H9 (cell line): Measurements from ENCODE around the gene PPP3CA. TPM values are rescaled to one million over a fixed set of nuclear protein-coding genes. Genes with fewer than 3 reads are reported as not detected.
A peak's percentile ranks its signal among the peaks of the same experiment; 100 is the strongest.

Source experiments
- DNase-seq: peaks from one replicate; pipeline ENCODE4 v3.0.0-alpha.2; 2017
- H2AFZ ChIP-seq: one replicate; pipeline ENCODE4 v1.6.1; 2013; ENCODE audit warnings: mild to moderate bottlenecking, low read length, control low read depth, moderate library complexity
- H2AK5ac ChIP-seq: 2 replicates; pipeline ENCODE4 v1.6.1; 2013; ENCODE audit warnings: low read length, control low read depth, mixed read lengths; ENCODE audit not compliant: insufficient read length
- H2BK120ac ChIP-seq: one replicate; pipeline ENCODE4 v1.6.1; 2013; ENCODE audit warnings: low read depth, mild to moderate bottlenecking, low read length, control low read depth, inconsistent platforms; ENCODE audit not compliant: poor library complexity, severe bottlenecking
- H2BK12ac ChIP-seq: 2 replicates; pipeline ENCODE4 v1.6.1; 2013; ENCODE audit warnings: low read length, control low read depth, mixed read lengths, low read depth; ENCODE audit not compliant: insufficient read length
- H2BK15ac ChIP-seq: 2 replicates; pipeline ENCODE4 v1.6.1; 2013; ENCODE audit warnings: low read depth, low read length, control low read depth
- H2BK20ac ChIP-seq: one replicate; pipeline ENCODE4 v1.6.1; 2013; ENCODE audit warnings: low read depth, mild to moderate bottlenecking, low read length, control low read depth, inconsistent platforms; ENCODE audit not compliant: poor library complexity, severe bottlenecking
- H2BK5ac ChIP-seq: 2 replicates; pipeline ENCODE4 v1.6.1; 2013; ENCODE audit warnings: low read length, control low read depth, mixed read lengths; ENCODE audit not compliant: insufficient read length
- H3K14ac ChIP-seq: 2 replicates; pipeline ENCODE4 v1.6.1; 2013; ENCODE audit warnings: low read length, control low read depth; ENCODE audit not compliant: insufficient read depth
- H3K18ac ChIP-seq: 2 replicates; pipeline ENCODE4 v1.6.1; 2013; ENCODE audit warnings: low read depth, mild to moderate bottlenecking, mixed read lengths, low read length, control low read depth; ENCODE audit not compliant: insufficient read length
- H3K23ac ChIP-seq: 2 replicates; pipeline ENCODE4 v1.6.1; 2013; ENCODE audit warnings: low read length, control low read depth, mixed read lengths, low read depth; ENCODE audit not compliant: insufficient read length
- H3K23me2 ChIP-seq: 2 replicates; pipeline ENCODE4 v1.6.1; 2013; ENCODE audit warnings: low read depth, mild to moderate bottlenecking, mixed read lengths, low read length, control low read depth; ENCODE audit not compliant: insufficient read length, poor library complexity, severe bottlenecking
- H3K27ac ChIP-seq: 2 replicates; pipeline ENCODE4 v1.5.1; 2013; ENCODE audit warnings: low read length, control low read depth, mixed read lengths, low read depth; ENCODE audit not compliant: insufficient read length
- H3K27me3 ChIP-seq: 2 replicates; pipeline ENCODE4 v1.6.1; 2013; ENCODE audit warnings: low read length, control low read depth, inconsistent platforms; ENCODE audit not compliant: insufficient read depth
- H3K4ac ChIP-seq: 2 replicates; pipeline ENCODE4 v1.6.1; 2013; ENCODE audit warnings: low read depth, mild to moderate bottlenecking, control low read depth, inconsistent platforms, low read length, moderate library complexity
- H3K4me1 ChIP-seq: 2 replicates; pipeline ENCODE4 v1.6.1; 2013; ENCODE audit warnings: low read length, control low read depth, inconsistent platforms; ENCODE audit not compliant: insufficient read depth
- H3K4me2 ChIP-seq: 2 replicates; pipeline ENCODE4 v1.6.1; 2013; ENCODE audit warnings: low read length, control low read depth, mixed read lengths; ENCODE audit not compliant: insufficient read length, insufficient read depth
- H3K56ac ChIP-seq: 2 replicates; pipeline ENCODE4 v1.6.1; 2013; ENCODE audit warnings: low read depth, mild to moderate bottlenecking, mixed read lengths, low read length, control low read depth; ENCODE audit not compliant: insufficient read length
- H3K79me1 ChIP-seq: 2 replicates; pipeline ENCODE4 v1.6.1; 2013; ENCODE audit warnings: low read depth, mild to moderate bottlenecking, moderate library complexity, low read length, control low read depth, inconsistent platforms; ENCODE audit not compliant: insufficient read depth, poor library complexity, severe bottlenecking
- H3K79me2 ChIP-seq: 2 replicates; pipeline ENCODE4 v1.6.1; 2013; ENCODE audit warnings: low read length, control low read depth, inconsistent platforms; ENCODE audit not compliant: insufficient read depth
- H3K9ac ChIP-seq: 2 replicates; pipeline ENCODE4 v1.6.1; 2013; ENCODE audit warnings: low read length, control low read depth, mixed read lengths; ENCODE audit not compliant: insufficient read length; ENCODE audit errors: extremely low read depth
- H3K9me3 ChIP-seq: one replicate; pipeline ENCODE4 v1.6.1; 2013; ENCODE audit warnings: low read depth, low read length, inconsistent platforms; ENCODE audit not compliant: control insufficient read depth
- H3T11ph ChIP-seq: one replicate; pipeline ENCODE4 v1.6.1; 2013; ENCODE audit warnings: mild to moderate bottlenecking, low read length, control low read depth, inconsistent platforms
- H4K20me1 ChIP-seq: one replicate; pipeline ENCODE4 v1.6.1; 2013; ENCODE audit not compliant: control insufficient read depth, insufficient read length, insufficient read depth
- H4K5ac ChIP-seq: 2 replicates; pipeline ENCODE4 v1.6.1; 2013; ENCODE audit warnings: low read depth, mild to moderate bottlenecking, mixed read lengths, low read length, control low read depth; ENCODE audit not compliant: insufficient read length
- H4K8ac ChIP-seq: replicated peaks from 2 replicates; pipeline ENCODE4 v1.6.1; 2013; ENCODE audit warnings: low read length, control low read depth, mixed read lengths, low read depth; ENCODE audit not compliant: insufficient read length
- H4K91ac ChIP-seq: 2 replicates; pipeline ENCODE4 v1.6.1; 2013; ENCODE audit warnings: low read depth, mild to moderate bottlenecking, moderate library complexity, mixed read lengths, low read length, control low read depth; ENCODE audit not compliant: insufficient read length
- H3K27ac Mint-ChIP-seq, 3 experiments: 2 replicates in 2 of 3; 3 replicates in 1 of 3; pipeline ENCODE4 v1.8.0; 2020 to 2021; ENCODE audit warnings: mixed read lengths in 3 of 3, mild to moderate bottlenecking in 1 of 3, moderate library complexity in 1 of 3
- H3K27me3 Mint-ChIP-seq: 2 replicates; pipeline ENCODE4 v1.8.0; 2021; ENCODE audit warnings: low read depth, mild to moderate bottlenecking, moderate library complexity, mixed read lengths
- H3K36me3 Mint-ChIP-seq, 3 experiments: 2 replicates in 2 of 3; 3 replicates in 1 of 3; pipeline ENCODE4 v1.8.0; 2020 to 2021; ENCODE audit warnings: low read depth in 3 of 3, mixed read lengths in 3 of 3; ENCODE audit not compliant: insufficient read depth in 1 of 3
- H3K4me1 Mint-ChIP-seq, 2 experiments: 2 replicates each; pipeline ENCODE4 v1.8.0; 2020; ENCODE audit warnings: mixed read lengths in 2 of 2
- H3K4me3 Mint-ChIP-seq, 2 experiments: 2 replicates in 1 of 2; 3 replicates in 1 of 2; pipeline ENCODE4 v1.8.0; 2020 to 2021; ENCODE audit warnings: mild to moderate bottlenecking in 2 of 2, mixed read lengths in 2 of 2, moderate library complexity in 1 of 2
- H3K9me3 Mint-ChIP-seq, 2 experiments: 2 replicates in 1 of 2; 3 replicates in 1 of 2; pipeline ENCODE4 v1.8.0; 2020; ENCODE audit warnings: mild to moderate bottlenecking in 2 of 2, mixed read lengths in 2 of 2, moderate library complexity in 1 of 2
- WGBS: extraction: QIAGEN DNeasy Blood & Tissue Kit; methylation state at CpG from one replicate; pipeline ENCODE4 v1.1.7; 2013; ENCODE audit warnings: missing lambda C conversion rate, low lambda C conversion rate, mixed read lengths; ENCODE audit not compliant: insufficient read length; ENCODE audit errors: extremely low coverage; 5-methylcytosine and 5-hydroxymethylcytosine counted together
- total RNA-seq: library from RNA; stranded (reverse); gene quantifications from 2 replicates; pipeline ENCODE4 v1.2.1, GENCODE V29; 2021
- TF ChIP-seq, protein P1 (sequence below): fragments of 200-600 bp; sonication (generic); conservative IDR thresholded peaks from 3 replicates; pipeline ENCODE4 v1.8.0; 2021; ENCODE audit warnings: antibody characterized with exemption, mild to moderate bottlenecking

Gene PPP3CA
- total RNA-seq, 1 experiment from 2014 or later = 16.8 TPM

DNA sequence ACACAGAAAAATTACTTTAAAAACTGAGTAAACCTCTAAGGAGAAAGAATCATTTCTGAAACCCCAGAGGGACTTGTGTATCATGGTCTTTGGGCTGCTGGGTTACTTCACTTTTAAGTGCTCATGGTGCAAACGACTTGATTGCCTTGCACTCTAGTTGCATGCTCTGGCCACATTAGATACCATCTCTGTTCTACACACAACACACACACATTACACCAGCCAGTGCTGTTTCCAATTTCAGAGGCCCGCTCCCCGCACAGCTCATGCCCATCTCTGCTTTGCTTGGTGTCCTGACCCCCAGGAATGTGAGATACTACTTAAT, 2.1 kb downstream of the PPP3CA start:
- DNase-seq = no peak
- H3K56ac ChIP-seq = no peak overlapping the region
- H3K9me3 ChIP-seq = no peaks in the 10 kb centered on the region
- peaks cover 6% of the 10 kb centered on the region; the same call in 1 of the 2 replicates for H3K79me2 ChIP-seq
- no peak overlapping the region for H4K5ac ChIP-seq
- H3K27me3 ChIP-seq = no peaks in the 10 kb centered on the region
- H2BK12ac ChIP-seq = no peak overlapping the region
- no peak overlapping the region for H3K4ac ChIP-seq
- no peak overlapping the region for H2BK20ac ChIP-seq
- peaks cover 0 to 1% (median 0%) of the 10 kb centered on the region in 3 experiments; a peak in 2 of 7 replicates for H3K36me3 Mint-ChIP-seq
- no peak overlapping the region for H4K8ac ChIP-seq
- H3K9me3 Mint-ChIP-seq = no peaks in the 10 kb centered on the region; a peak in 1 of 5 replicates
- H3K4me3 Mint-ChIP-seq = peak overlapping the region; percentile 88 to 95
- H3K27ac ChIP-seq = no peak overlapping the region
- H3K23ac ChIP-seq = no peak overlapping the region
- H3K27ac Mint-ChIP-seq = peak overlapping the region in 1 of 3 experiments; percentile 30; a peak in 1 of 7 replicates
- H3K4me1 Mint-ChIP-seq = peaks cover 11 to 20% of the 10 kb centered on the region in 2 experiments
- TF ChIP-seq, protein P1, sequence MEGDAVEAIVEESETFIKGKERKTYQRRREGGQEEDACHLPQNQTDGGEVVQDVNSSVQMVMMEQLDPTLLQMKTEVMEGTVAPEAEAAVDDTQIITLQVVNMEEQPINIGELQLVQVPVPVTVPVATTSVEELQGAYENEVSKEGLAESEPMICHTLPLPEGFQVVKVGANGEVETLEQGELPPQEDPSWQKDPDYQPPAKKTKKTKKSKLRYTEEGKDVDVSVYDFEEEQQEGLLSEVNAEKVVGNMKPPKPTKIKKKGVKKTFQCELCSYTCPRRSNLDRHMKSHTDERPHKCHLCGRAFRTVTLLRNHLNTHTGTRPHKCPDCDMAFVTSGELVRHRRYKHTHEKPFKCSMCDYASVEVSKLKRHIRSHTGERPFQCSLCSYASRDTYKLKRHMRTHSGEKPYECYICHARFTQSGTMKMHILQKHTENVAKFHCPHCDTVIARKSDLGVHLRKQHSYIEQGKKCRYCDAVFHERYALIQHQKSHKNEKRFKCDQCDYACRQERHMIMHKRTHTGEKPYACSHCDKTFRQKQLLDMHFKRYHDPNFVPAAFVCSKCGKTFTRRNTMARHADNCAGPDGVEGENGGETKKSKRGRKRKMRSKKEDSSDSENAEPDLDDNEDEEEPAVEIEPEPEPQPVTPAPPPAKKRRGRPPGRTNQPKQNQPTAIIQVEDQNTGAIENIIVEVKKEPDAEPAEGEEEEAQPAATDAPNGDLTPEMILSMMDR = no peak
- no peaks in the 10 kb centered on the region for H4K20me1 ChIP-seq
- peak overlapping the region; percentile 3 for H3K9ac ChIP-seq
- no peak overlapping the region for H2AK5ac ChIP-seq
- H3K4me1 ChIP-seq = peaks cover 3% of the 10 kb centered on the region; the same call in 1 of the 2 replicates
- H2BK15ac ChIP-seq = no peak overlapping the region
- no peak overlapping the region for H3K18ac ChIP-seq
- no CpG with 5 or more reads among the region's 3 CpGs for WGBS
- peaks cover 30% of the 10 kb centered on the region for H3K27me3 Mint-ChIP-seq
- no peak overlapping the region for H3K14ac ChIP-seq
- no peaks in the 10 kb centered on the region for H3K79me1 ChIP-seq
- H4K91ac ChIP-seq = no peak overlapping the region
- H2BK120ac ChIP-seq = no peak overlapping the region
- peak overlapping the region; percentile 67 for H3K4me2 ChIP-seq
- no peak overlapping the region for H2BK5ac ChIP-seq
- peaks cover 12% of the 10 kb centered on the region for H3K23me2 ChIP-seq
- H3T11ph ChIP-seq = no peak overlapping the region
- H2AFZ ChIP-seq = no peak overlapping the region
